OCI-LY1 (cell line): ENCODE results near the gene SNX5.

Experiments
- H2AFZ ChIP-seq: fragments of 200-600 bp; sonication (generic), shearing (Covaris generic); 2 replicates; pipeline ENCODE4 v1.6.0; 2014; ENCODE audit warnings: antibody characterized with exemption, mild to moderate bottlenecking, low read length
- H3F3A ChIP-seq: fragments of 200-600 bp; sonication (generic), shearing (Covaris generic); 2 replicates; pipeline ENCODE4 v1.6.0; 2014; ENCODE audit warnings: mild to moderate bottlenecking, antibody characterized with exemption, low read length, moderate library complexity; ENCODE audit not compliant: insufficient read depth
- H3K27ac ChIP-seq: fragments of 200-600 bp; sonication (generic); 2 replicates; pipeline ENCODE4 v1.5.1; 2014; ENCODE audit warnings: low read length, mixed run types, mild to moderate bottlenecking, low read depth; ENCODE audit not compliant: poor library complexity, severe bottlenecking
- H3K27me3 ChIP-seq: fragments of 200-600 bp; sonication (generic); 2 replicates; pipeline ENCODE4 v1.6.0; 2014; ENCODE audit warnings: antibody characterized with exemption, mild to moderate bottlenecking, low read length, moderate library complexity; ENCODE audit not compliant: insufficient read depth
- H3K36me3 ChIP-seq: fragments of 200-600 bp; sonication (generic); 2 replicates; pipeline ENCODE4 v1.6.1; 2014; ENCODE audit warnings: mild to moderate bottlenecking, antibody characterized with exemption, low read length, moderate library complexity, mixed read lengths; ENCODE audit not compliant: insufficient read depth
- H3K4me1 ChIP-seq: fragments of 200-600 bp; sonication (generic); 2 replicates; pipeline ENCODE4 v1.5.1; 2014; ENCODE audit warnings: mild to moderate bottlenecking, low read length, moderate library complexity; ENCODE audit not compliant: insufficient read depth, severe bottlenecking
- H3K4me2 ChIP-seq: fragments of 200-600 bp; sonication (generic), shearing (Covaris generic); 2 replicates; pipeline ENCODE4 v1.6.1; 2014; ENCODE audit warnings: low read length
- H3K4me3 ChIP-seq: fragments of 200-600 bp; sonication (generic); 2 replicates; pipeline ENCODE4 v1.5.1; 2014; ENCODE audit warnings: low read length, low read depth, mild to moderate bottlenecking, mixed read lengths; ENCODE audit not compliant: poor library complexity, severe bottlenecking
- H3K79me2 ChIP-seq: fragments of 200-600 bp; shearing (Covaris generic); 2 replicates; pipeline ENCODE4 v1.6.1; 2016; ENCODE audit warnings: mixed run types, low read length, mixed read lengths; ENCODE audit not compliant: insufficient read depth
- H3K9ac ChIP-seq: fragments of 200-600 bp; sonication (generic), shearing (Covaris generic); 2 replicates; pipeline ENCODE4 v1.6.1; 2014; ENCODE audit warnings: mild to moderate bottlenecking, low read length, mixed read lengths
- H3K9me2 ChIP-seq: fragments of 200-600 bp; sonication (generic), shearing (Covaris generic); 2 replicates; pipeline ENCODE4 v1.6.1; 2014; ENCODE audit warnings: low read depth, mild to moderate bottlenecking, low read length, mixed read lengths
- H3K9me3 ChIP-seq: fragments of 200-600 bp; shearing (Covaris generic); 2 replicates; pipeline ENCODE4 v1.6.1; 2014; ENCODE audit warnings: low read length, mixed read lengths
- H4K20me1 ChIP-seq: fragments of 200-600 bp; sonication (generic), shearing (Covaris generic); 2 replicates; pipeline ENCODE4 v1.6.0; 2016; ENCODE audit warnings: mild to moderate bottlenecking, low read length; ENCODE audit not compliant: insufficient read depth
- EZH2 ChIP-seq: fragments of 200-600 bp; sonication (generic), shearing (Covaris generic); IDR thresholded peaks from 2 replicates; pipeline ENCODE4 v1.8.0; 2017; ENCODE audit warnings: borderline replicate concordance, mixed run types, mild to moderate bottlenecking, antibody characterized with exemption, low read length, moderate library complexity, mixed read lengths
- TF ChIP-seq, protein P1 (sequence below): fragments of 200-600 bp; sonication (generic), shearing (Covaris generic); IDR thresholded peaks from 2 replicates; pipeline ENCODE4 v1.5.1; 2017; ENCODE audit warnings: mild to moderate bottlenecking, antibody characterized with exemption, low read length, moderate library complexity, mixed read lengths

Gene SNX5

DNA sequence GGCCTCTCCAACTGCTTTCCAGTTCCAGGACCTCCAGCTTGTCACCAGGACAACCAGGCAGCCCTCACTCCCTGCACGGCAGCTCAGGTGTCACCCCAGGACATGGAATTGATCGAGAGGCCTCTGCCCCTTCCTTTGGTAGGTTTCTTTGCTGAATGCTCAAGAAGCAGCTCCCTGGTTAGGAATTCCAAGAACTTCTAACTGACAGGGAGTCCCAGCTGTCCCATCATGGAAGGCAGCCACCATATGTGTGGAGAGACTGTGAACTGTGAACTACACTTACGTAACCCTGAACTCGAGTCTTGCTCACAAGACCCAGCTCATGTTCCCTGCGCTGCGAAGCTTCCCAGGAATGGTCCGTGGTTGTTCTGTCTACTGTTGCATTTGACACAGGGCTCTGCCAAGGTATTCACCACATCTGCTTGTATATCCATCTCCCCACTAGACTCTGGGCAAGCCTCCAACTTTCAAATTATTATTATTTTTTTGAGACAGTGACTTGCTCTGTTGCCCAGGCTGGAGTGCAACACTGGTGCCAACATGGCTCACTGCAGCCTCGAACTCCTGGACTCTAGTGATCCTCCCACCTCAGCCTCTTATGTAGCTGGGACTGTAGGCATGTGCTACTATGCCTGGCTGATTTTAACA, 35.9 kb upstream of the SNX5 start:
- Histone ChIP-seq H3K27me3 (no peaks in the 10 kb centered on the region; the same call in 1 of the 2 replicates), H3K79me2 (no peaks in the 10 kb centered on the region), H3K4me2 (no peak overlapping the region), H3K4me1 (peaks cover 17% of the 10 kb centered on the region), H3K9ac (no peak overlapping the region), H3K36me3 (no peaks in the 10 kb centered on the region), H2AFZ (no peak overlapping the region), H3K27ac (no peak overlapping the region), H3F3A (no peaks in the 10 kb centered on the region), H3K9me2 (no peaks in the 10 kb centered on the region), H3K9me3 (no peaks in the 10 kb centered on the region), H3K4me3 (no peak overlapping the region), H4K20me1 (no peaks in the 10 kb centered on the region)
- TF ChIP-seq, protein P1, sequence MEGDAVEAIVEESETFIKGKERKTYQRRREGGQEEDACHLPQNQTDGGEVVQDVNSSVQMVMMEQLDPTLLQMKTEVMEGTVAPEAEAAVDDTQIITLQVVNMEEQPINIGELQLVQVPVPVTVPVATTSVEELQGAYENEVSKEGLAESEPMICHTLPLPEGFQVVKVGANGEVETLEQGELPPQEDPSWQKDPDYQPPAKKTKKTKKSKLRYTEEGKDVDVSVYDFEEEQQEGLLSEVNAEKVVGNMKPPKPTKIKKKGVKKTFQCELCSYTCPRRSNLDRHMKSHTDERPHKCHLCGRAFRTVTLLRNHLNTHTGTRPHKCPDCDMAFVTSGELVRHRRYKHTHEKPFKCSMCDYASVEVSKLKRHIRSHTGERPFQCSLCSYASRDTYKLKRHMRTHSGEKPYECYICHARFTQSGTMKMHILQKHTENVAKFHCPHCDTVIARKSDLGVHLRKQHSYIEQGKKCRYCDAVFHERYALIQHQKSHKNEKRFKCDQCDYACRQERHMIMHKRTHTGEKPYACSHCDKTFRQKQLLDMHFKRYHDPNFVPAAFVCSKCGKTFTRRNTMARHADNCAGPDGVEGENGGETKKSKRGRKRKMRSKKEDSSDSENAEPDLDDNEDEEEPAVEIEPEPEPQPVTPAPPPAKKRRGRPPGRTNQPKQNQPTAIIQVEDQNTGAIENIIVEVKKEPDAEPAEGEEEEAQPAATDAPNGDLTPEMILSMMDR: no peak
- TF ChIP-seq EZH2: no peak

DNA sequence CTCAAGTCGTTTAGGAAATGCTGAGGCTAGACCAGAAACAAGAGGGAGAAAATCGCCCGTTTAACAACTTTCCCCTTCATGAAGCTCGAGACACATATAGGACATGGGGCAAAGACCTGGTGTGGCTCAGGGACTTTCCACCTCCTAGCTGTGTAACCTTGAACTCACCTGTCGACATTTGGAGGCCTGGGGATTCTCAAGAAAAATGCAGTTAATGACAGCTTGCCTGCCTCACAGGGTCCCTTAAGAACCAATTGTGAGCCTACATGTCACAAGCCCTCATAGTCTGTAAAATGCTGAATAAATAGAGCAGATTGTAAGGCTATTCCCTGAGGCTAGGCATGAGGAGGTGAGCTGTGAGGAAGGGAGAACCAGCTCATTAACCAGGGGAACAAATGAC, 35.3 kb upstream of the SNX5 start:
- Histone ChIP-seq H3F3A (no peaks in the 10 kb centered on the region), H3K27ac (no peak overlapping the region), H2AFZ (no peak overlapping the region), H3K36me3 (no peaks in the 10 kb centered on the region), H3K4me1 (peaks cover 17% of the 10 kb centered on the region), H3K4me2 (no peak overlapping the region), H3K9ac (no peak overlapping the region), H3K9me3 (no peaks in the 10 kb centered on the region), H4K20me1 (no peaks in the 10 kb centered on the region), H3K9me2 (no peaks in the 10 kb centered on the region), H3K27me3 (no peaks in the 10 kb centered on the region; the same call in 1 of the 2 replicates), H3K79me2 (no peaks in the 10 kb centered on the region), H3K4me3 (no peak overlapping the region)
- no peak for TF ChIP-seq EZH2
- TF ChIP-seq, protein P1: no peak

DNA sequence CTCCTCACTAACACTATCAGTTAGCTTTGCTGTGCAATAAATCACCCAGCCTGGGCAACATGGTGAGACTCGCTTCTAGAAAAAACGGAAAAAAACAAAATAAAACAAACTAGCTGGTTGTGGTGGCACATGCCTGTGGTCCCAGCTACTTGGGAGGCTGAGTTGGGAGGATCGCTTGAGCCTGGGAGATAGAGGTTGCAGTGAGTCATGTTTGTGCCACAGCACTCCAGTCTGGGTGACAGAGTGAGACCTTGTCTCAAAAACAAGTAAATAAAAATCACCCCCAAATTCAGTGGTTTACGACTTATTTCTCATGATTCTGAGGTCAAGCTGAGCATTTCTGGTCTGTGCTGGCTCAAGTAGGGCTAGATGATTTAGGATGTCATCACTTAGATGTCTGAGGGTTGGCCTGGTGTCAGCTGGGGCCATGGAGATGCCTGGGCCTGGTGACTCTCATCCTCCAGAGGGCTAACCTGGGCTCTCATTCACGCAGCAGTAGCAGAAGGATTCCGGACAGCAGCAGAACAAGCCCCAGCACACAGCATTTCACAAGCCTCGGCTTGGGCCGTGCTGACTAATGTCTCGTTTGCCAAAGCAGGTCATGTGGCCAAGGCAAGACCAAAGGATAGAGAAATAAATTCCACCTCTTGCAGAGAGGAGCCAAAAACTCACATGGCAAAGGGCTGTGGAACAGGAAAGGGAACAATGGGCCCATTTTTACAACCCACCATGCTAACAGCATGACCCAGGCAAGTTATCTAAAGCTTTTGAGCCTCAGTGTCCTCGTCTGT, 32.7 kb upstream of the SNX5 start:
- H3K36me3 ChIP-seq: no peaks in the 10 kb centered on the region
- H3K27me3 ChIP-seq: no peaks in the 10 kb centered on the region; the same call in 1 of the 2 replicates
- H2AFZ ChIP-seq: no peak overlapping the region
- no peak overlapping the region for H3K9ac ChIP-seq
- H3K4me2 ChIP-seq: no peak overlapping the region
- H3K9me3 ChIP-seq: no peaks in the 10 kb centered on the region
- TF ChIP-seq, protein P1: no peak
- no peak for TF ChIP-seq EZH2
- H3K4me1 ChIP-seq: peaks cover 20% of the 10 kb centered on the region
- no peaks in the 10 kb centered on the region for H3F3A ChIP-seq
- H3K9me2 ChIP-seq: no peaks in the 10 kb centered on the region
- no peaks in the 10 kb centered on the region for H3K79me2 ChIP-seq
- H3K27ac ChIP-seq: no peak overlapping the region
- no peak overlapping the region for H3K4me3 ChIP-seq
- no peaks in the 10 kb centered on the region for H4K20me1 ChIP-seq
